ENCODE results near the gene ATP13A2.
"Not testable (repeated sequence)": the region's sequence is repeated elsewhere in the genome, so short reads cannot be mapped to it uniquely, and the experiment has no call there.

ATP13A2 gene

GRCh38 chr1:16954579-16954978 lies 57.1 kb downstream of the ATP13A2 start:
- no peak overlapping the region for H3K4me3 ChIP-seq (ENCODE audit: low read length)
- TF ChIP-seq CTCF (conservative IDR thresholded peaks at IDR 0.05; ENCODE audit: low read length): no peak
- no peak for DNase-seq (ENCODE audit: low read depth)

GRCh38 chr1:16952376-16952775 lies 59.4 kb downstream of the ATP13A2 start:
- not testable (repeated sequence) for H3K4me3 ChIP-seq (ENCODE audit: low read length); DNase-seq (ENCODE audit: low read depth)

GRCh38 chr1:16949026-16949425 lies 62.7 kb downstream of the ATP13A2 start:
- peak; percentile 63 for DNase-seq (ENCODE audit: low read depth)
- H3K4me3 ChIP-seq (ENCODE audit: low read length): not testable (repeated sequence)

- DNase-seq (ENCODE audit: low read depth); H3K4me3 ChIP-seq (ENCODE audit: low read length): not testable (repeated sequence)
These were observed 63.3 kb downstream of the ATP13A2 start for GRCh38 chr1:16948282-16948891.

- no peak overlapping the region for H3K4me3 ChIP-seq (ENCODE audit: low read length)
- no peak for TF ChIP-seq CTCF (conservative IDR thresholded peaks at IDR 0.05; ENCODE audit: low read length)
- DNase-seq (ENCODE audit: low read depth): no peak
These were observed 65.1 kb downstream of the ATP13A2 start for GRCh38 chr1:16946646-16947045.

- not testable (repeated sequence) for H3K4me3 ChIP-seq (ENCODE audit: low read length); DNase-seq (ENCODE audit: low read depth)
These were observed 65.5 kb downstream of the ATP13A2 start for GRCh38 chr1:16946185-16946584.

- DNase-seq (ENCODE audit: low read depth); H3K4me3 ChIP-seq (ENCODE audit: low read length): not testable (repeated sequence)
These were observed 66.2 kb downstream of the ATP13A2 start for GRCh38 chr1:16945512-16945911.

- no peak overlapping the region for H3K4me3 ChIP-seq (ENCODE audit: low read length)
- DNase-seq (ENCODE audit: low read depth): no peak
- TF ChIP-seq CTCF (conservative IDR thresholded peaks at IDR 0.05; ENCODE audit: low read length): no peak
These were observed 67.7 kb downstream of the ATP13A2 start for GRCh38 chr1:16944038-16944437.

GRCh38 chr1:16939386-16940180 lies 72.1 kb downstream of the ATP13A2 start:
- not testable (repeated sequence) for H3K4me3 ChIP-seq (ENCODE audit: low read length); DNase-seq (ENCODE audit: low read depth)

GRCh38 chr1:16938351-16939321 lies 73.1 kb downstream of the ATP13A2 start:
- TF ChIP-seq CTCF (conservative IDR thresholded peaks at IDR 0.05; ENCODE audit: low read length): no peak
- no peak overlapping the region for H3K4me3 ChIP-seq (ENCODE audit: low read length)
- no peak for DNase-seq (ENCODE audit: low read depth)

GRCh38 chr1:16936580-16936979 lies 75.1 kb downstream of the ATP13A2 start:
- H3K4me3 ChIP-seq (ENCODE audit: low read length); DNase-seq (ENCODE audit: low read depth): not testable (repeated sequence)
